Karpas-422 (cell line): ENCODE data around the gene STMP1. TPM values are rescaled to one million over a fixed set of nuclear protein-coding genes. Genes with fewer than 3 reads are reported as not detected.

Experiments
- DNase-seq: peaks from one replicate; pipeline ENCODE4 v3.0.0-alpha.2; 2015
- H2AFZ ChIP-seq: fragments of 200-600 bp; sonication (generic); 2 replicates; pipeline ENCODE4 v1.6.1; 2014; ENCODE audit warnings: antibody characterized with exemption, low read length, mixed read lengths
- H3K27ac ChIP-seq: fragments of 200-600 bp; sonication (generic); 2 replicates; pipeline ENCODE4 v1.5.1; 2014; ENCODE audit warnings: mild to moderate bottlenecking, low read length, moderate library complexity
- H3K27me3 ChIP-seq: fragments of 200-600 bp; sonication (generic); 2 replicates; pipeline ENCODE4 v1.6.1; 2014; ENCODE audit warnings: low read length, mixed read lengths
- H3K36me3 ChIP-seq: fragments of 200-600 bp; sonication (generic); 2 replicates; pipeline ENCODE4 v1.6.1; 2014; ENCODE audit warnings: low read length, mixed read lengths; ENCODE audit not compliant: insufficient read depth
- H3K4me1 ChIP-seq: fragments of 200-600 bp; sonication (generic); 2 replicates; pipeline ENCODE4 v1.6.1; 2014; ENCODE audit warnings: mild to moderate bottlenecking, low read length, mixed read lengths
- H3K4me2 ChIP-seq: fragments of 200-600 bp; sonication (generic); 2 replicates; pipeline ENCODE4 v1.6.1; 2014; ENCODE audit warnings: low read length, low read depth, mild to moderate bottlenecking; ENCODE audit not compliant: poor library complexity, severe bottlenecking
- H3K4me3 ChIP-seq: fragments of 200-600 bp; sonication (generic); 2 replicates; pipeline ENCODE4 v1.5.1; 2014; ENCODE audit warnings: mild to moderate bottlenecking, antibody characterized with exemption, low read length, mixed read lengths
- H3K79me2 ChIP-seq: fragments of 200-600 bp; sonication (generic); 2 replicates; pipeline ENCODE4 v1.6.1; 2014; ENCODE audit warnings: mild to moderate bottlenecking, low read length, mixed read lengths
- H3K9ac ChIP-seq: fragments of 200-600 bp; sonication (generic); 2 replicates; pipeline ENCODE4 v1.6.0; 2014; ENCODE audit warnings: low read length
- H3K9me2 ChIP-seq: fragments of 200-600 bp; sonication (generic), shearing (Covaris generic); replicated peaks from 2 replicates; pipeline ENCODE4 v1.6.0; 2014; ENCODE audit warnings: mild to moderate bottlenecking, low read length, moderate library complexity; ENCODE audit not compliant: insufficient read depth
- H3K9me3 ChIP-seq: fragments of 300-700, 200-600 bp; sonication (generic); 2 replicates; pipeline ENCODE4 v1.6.1; 2014; ENCODE audit warnings: low read length, mixed read lengths
- H4K20me1 ChIP-seq: fragments of 200-600 bp; sonication (generic); 2 replicates; pipeline ENCODE4 v1.6.1; 2014; ENCODE audit warnings: mild to moderate bottlenecking, antibody characterized with exemption, low read length, low read depth; ENCODE audit not compliant: insufficient read depth
- total RNA-seq: library from RNA; depleted of rRNA; stranded (reverse); fragments of >200 nt; shearing (Covaris generic); gene quantifications from 2 replicates; pipeline ENCODE4 v1.2.3, GENCODE V29; 2014; ENCODE audit warnings: low replicate concordance

The STMP1 gene
- total RNA-seq, 1 experiment from 2014 or later: 30.4 TPM

GRCh38 chr7:135682191-135682590 lies 19.9 kb downstream of the STMP1 start:
- Histone ChIP-seq H3K4me3 (no peak overlapping the region), H3K79me2 (peaks cover 40% of the 10 kb centered on the region), H3K4me1 (peaks cover 6% of the 10 kb centered on the region), H3K9me3 (no peaks in the 10 kb centered on the region), H4K20me1 (no peaks in the 10 kb centered on the region), H3K27me3 (no peaks in the 10 kb centered on the region), H3K9ac (no peak overlapping the region), H3K36me3 (peaks cover 6% of the 10 kb centered on the region; the same call in 1 of the 2 replicates), H3K4me2 (no peak overlapping the region), H3K9me2 (no peaks in the 10 kb centered on the region), H2AFZ (no peak overlapping the region), H3K27ac (no peak overlapping the region)
- DNase-seq: no peak

- no peak for DNase-seq
- Histone ChIP-seq H3K4me3 (no peak overlapping the region), H3K9me3 (no peaks in the 10 kb centered on the region), H3K36me3 (no peaks in the 10 kb centered on the region), H4K20me1 (no peaks in the 10 kb centered on the region), H3K9me2 (no peaks in the 10 kb centered on the region), H3K9ac (no peak overlapping the region), H3K27me3 (no peaks in the 10 kb centered on the region), H3K27ac (no peak overlapping the region), H3K4me2 (no peak overlapping the region), H2AFZ (no peak overlapping the region), H3K4me1 (peaks cover 6% of the 10 kb centered on the region), H3K79me2 (peaks cover 27% of the 10 kb centered on the region)
Measured at GRCh38 chr7:135683609-135684008, 21.3 kb downstream of the STMP1 start.

DNA sequence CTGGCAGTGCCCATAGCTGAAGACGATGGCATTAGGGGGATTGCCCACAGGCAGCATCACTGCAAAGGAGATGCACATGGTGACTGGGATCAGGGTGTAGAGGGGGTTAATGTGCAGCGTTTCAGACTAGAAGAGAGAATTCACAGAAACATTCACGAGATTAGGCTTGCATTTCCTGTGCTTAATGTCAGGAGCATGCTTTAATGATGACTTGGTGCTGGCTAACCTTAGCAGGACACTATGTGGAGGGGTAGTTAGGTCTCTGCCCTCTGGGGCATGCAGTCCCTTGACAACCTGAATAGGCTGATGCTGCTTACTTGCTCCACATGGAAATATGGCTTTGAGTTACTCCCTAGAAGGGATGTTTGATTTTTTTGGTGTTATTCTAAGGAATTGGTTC lies 21.8 kb downstream of the STMP1 start:
- Histone ChIP-seq H3K79me2 (peaks cover 21% of the 10 kb centered on the region), H3K4me3 (no peak overlapping the region), H3K36me3 (no peaks in the 10 kb centered on the region), H3K4me2 (no peak overlapping the region), H3K27me3 (no peaks in the 10 kb centered on the region), H3K9ac (no peak overlapping the region), H3K9me2 (no peaks in the 10 kb centered on the region), H3K27ac (no peak overlapping the region), H3K4me1 (peaks cover 6% of the 10 kb centered on the region), H4K20me1 (no peaks in the 10 kb centered on the region), H2AFZ (no peak overlapping the region), H3K9me3 (no peaks in the 10 kb centered on the region)
- no peak for DNase-seq

DNA sequence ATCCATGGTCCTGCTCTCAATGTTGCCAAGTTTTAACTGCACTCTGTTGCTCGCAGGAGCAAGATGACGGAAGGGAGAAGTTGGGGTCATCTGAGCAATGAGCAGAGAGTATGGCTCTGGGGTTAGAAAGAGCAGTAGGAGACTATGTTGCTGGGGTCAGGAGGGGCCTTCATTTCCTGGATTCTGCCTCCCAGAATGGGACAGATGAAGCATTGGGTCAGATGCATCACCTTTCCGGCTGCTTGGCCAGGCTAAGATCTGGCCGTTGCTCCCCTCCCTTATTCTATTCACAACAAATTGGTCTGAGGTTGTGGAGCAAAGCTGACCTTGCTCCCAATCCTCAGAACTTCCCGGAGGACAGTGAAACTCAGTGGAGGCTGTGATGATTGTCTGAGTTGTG lies 22.4 kb downstream of the STMP1 start:
- H3K9ac ChIP-seq: no peak overlapping the region
- DNase-seq: no peak
- no peak overlapping the region for H3K4me2 ChIP-seq

GRCh38 chr7:135685306-135686084 lies 23.2 kb downstream of the STMP1 start:
- Histone ChIP-seq H3K4me2 (no peak overlapping the region), H3K4me1 (peaks cover 6% of the 10 kb centered on the region), H3K4me3 (no peak overlapping the region), H3K27ac (no peak overlapping the region), H2AFZ (no peak overlapping the region), H4K20me1 (no peaks in the 10 kb centered on the region), H3K9ac (no peak overlapping the region), H3K36me3 (no peaks in the 10 kb centered on the region), H3K9me3 (no peaks in the 10 kb centered on the region), H3K9me2 (no peaks in the 10 kb centered on the region), H3K79me2 (peaks cover 13% of the 10 kb centered on the region; the same call in 1 of the 2 replicates), H3K27me3 (no peaks in the 10 kb centered on the region)
- DNase-seq: no peak

More for the DNA sequence above, 22.4 kb downstream of the STMP1 start:
- Histone ChIP-seq H3K4me3 (no peak overlapping the region), H3K4me1 (peaks cover 6% of the 10 kb centered on the region), H4K20me1 (no peaks in the 10 kb centered on the region), H3K27me3 (no peaks in the 10 kb centered on the region), H3K9me2 (no peaks in the 10 kb centered on the region), H3K36me3 (no peaks in the 10 kb centered on the region), H3K79me2 (peaks cover 16% of the 10 kb centered on the region), H3K9me3 (no peaks in the 10 kb centered on the region), H2AFZ (no peak overlapping the region), H3K27ac (no peak overlapping the region)

DNA sequence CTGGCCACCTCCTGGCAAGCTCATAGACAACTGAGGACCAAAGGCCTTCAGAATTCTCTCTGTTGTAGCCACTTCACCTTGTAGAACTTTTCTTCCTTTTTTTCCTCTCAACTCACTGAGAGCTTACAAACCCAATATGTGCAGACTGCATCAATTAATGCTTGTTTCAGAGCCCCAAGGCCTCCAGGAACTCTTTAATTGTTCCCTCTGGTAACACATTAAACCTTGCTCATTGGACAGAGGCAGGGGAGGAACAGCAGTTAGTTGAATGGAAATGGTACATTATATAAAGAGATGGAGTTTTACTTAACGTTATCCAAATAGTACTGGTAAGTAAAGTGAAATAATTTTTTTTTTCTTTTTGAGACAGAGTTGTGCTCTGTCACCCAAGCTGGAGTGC lies 25.2 kb downstream of the STMP1 start:
- H3K36me3 ChIP-seq: no peaks in the 10 kb centered on the region
- no peaks in the 10 kb centered on the region for H3K9me2 ChIP-seq
- H3K9ac ChIP-seq: no peak overlapping the region
- H3K79me2 ChIP-seq: peaks cover 1% of the 10 kb centered on the region; the same call in 1 of the 2 replicates
- no peak overlapping the region for H3K4me2 ChIP-seq
- no peak overlapping the region for H3K27ac ChIP-seq
- no peak for DNase-seq
- H3K9me3 ChIP-seq: no peaks in the 10 kb centered on the region
- H3K4me1 ChIP-seq: no peaks in the 10 kb centered on the region
- no peaks in the 10 kb centered on the region for H4K20me1 ChIP-seq
- no peak overlapping the region for H2AFZ ChIP-seq
- no peak overlapping the region for H3K4me3 ChIP-seq
- H3K27me3 ChIP-seq: no peaks in the 10 kb centered on the region

GRCh38 chr7:135690566-135690965 lies 28.3 kb downstream of the STMP1 start:
- H3K9me2 ChIP-seq: no peaks in the 10 kb centered on the region
- no peak for DNase-seq
- no peaks in the 10 kb centered on the region for H4K20me1 ChIP-seq
- H3K9ac ChIP-seq: no peak overlapping the region
- no peaks in the 10 kb centered on the region for H3K79me2 ChIP-seq
- no peaks in the 10 kb centered on the region for H3K9me3 ChIP-seq
- no peak overlapping the region for H3K27ac ChIP-seq
- H3K4me3 ChIP-seq: no peak overlapping the region
- no peaks in the 10 kb centered on the region for H3K27me3 ChIP-seq
- no peaks in the 10 kb centered on the region for H3K36me3 ChIP-seq
- no peak overlapping the region for H2AFZ ChIP-seq
- H3K4me1 ChIP-seq: no peaks in the 10 kb centered on the region
- H3K4me2 ChIP-seq: no peak overlapping the region

GRCh38 chr7:135692055-135692454 lies 29.7 kb downstream of the STMP1 start:
- Histone ChIP-seq H3K27ac (no peak overlapping the region), H3K79me2 (no peaks in the 10 kb centered on the region), H3K36me3 (no peaks in the 10 kb centered on the region), H4K20me1 (no peaks in the 10 kb centered on the region), H3K4me1 (peaks cover 6% of the 10 kb centered on the region), H3K4me3 (no peak overlapping the region), H2AFZ (no peak overlapping the region), H3K9ac (no peak overlapping the region), H3K9me3 (no peaks in the 10 kb centered on the region), H3K27me3 (no peaks in the 10 kb centered on the region), H3K4me2 (no peak overlapping the region), H3K9me2 (no peaks in the 10 kb centered on the region)
- DNase-seq: no peak
